MCF 10A (cell line): Measurements from ENCODE around the gene ZNF614. TPM values are rescaled to one million over a fixed set of nuclear protein-coding genes. Genes with fewer than 3 reads are reported as not detected.
"Not testable (repeated sequence)": the region's sequence is repeated elsewhere in the genome, so short reads cannot be mapped to it uniquely, and the experiment has no call there.

Source experiments
- BruUV-seq: library from RNA; stranded (reverse); fragments of 400-500 nt; replicated peaks from 2 replicates; lab custom pipeline; 2021; lab: Mats Ljungman, UMichigan
- CTCF ChIA-PET: fragments of 300-600 bp; sonication (Branson Sonifier 250); formaldehyde crosslinking; extraction: SDS; loops from one replicate; lab custom pipeline; 2021; ENCODE audit warnings: antibody characterized with exemption, inconsistent platforms; lab: Yijun Ruan, JAX
- POLR2A ChIA-PET: fragments of 300-600, 350-650 bp; sonication (Branson Sonifier 250); formaldehyde crosslinking; extraction: SDS; loops from one replicate; lab custom pipeline; 2020; ENCODE audit warnings: antibody characterized with exemption, inconsistent platforms; lab: Yijun Ruan, JAX
- DNase-seq: peaks from one replicate; pipeline ENCODE4 v3.0.0-alpha.2; 2018; ENCODE audit not compliant: unreplicated experiment
- H3K27ac Mint-ChIP-seq: one replicate; pipeline ENCODE4 v1.8.0; 2022; ENCODE audit warnings: mild to moderate bottlenecking, low read depth, mixed read lengths; ENCODE audit not compliant: unreplicated experiment
- H3K27me3 Mint-ChIP-seq: one replicate; pipeline ENCODE4 v1.8.0; 2022; ENCODE audit warnings: mixed read lengths; ENCODE audit not compliant: insufficient read depth, unreplicated experiment
- H3K36me3 Mint-ChIP-seq: one replicate; pipeline ENCODE4 v1.8.0; 2022; ENCODE audit warnings: mild to moderate bottlenecking, moderate library complexity, mixed read lengths; ENCODE audit not compliant: insufficient read depth, unreplicated experiment
- H3K4me1 Mint-ChIP-seq: one replicate; pipeline ENCODE4 v1.8.0; 2022; ENCODE audit warnings: mixed read lengths; ENCODE audit not compliant: insufficient read depth, unreplicated experiment
- H3K4me3 Mint-ChIP-seq: one replicate; pipeline ENCODE4 v1.8.0; 2022; ENCODE audit warnings: mild to moderate bottlenecking, moderate library complexity, mixed read lengths; ENCODE audit not compliant: unreplicated experiment
- H3K9me3 Mint-ChIP-seq: one replicate; pipeline ENCODE4 v1.8.0; 2022; ENCODE audit warnings: mixed read lengths; ENCODE audit not compliant: unreplicated experiment
- intact Hi-C: fragments of 100-400 bp; cut with micrococcal nuclease; formaldehyde crosslinking; loops from 2 replicates; pipeline ENCODE4 v1.14.1; 2022
- total RNA-seq: library from RNA; stranded (reverse); gene quantifications from 2 replicates; pipeline ENCODE4 v1.2.3, GENCODE V29; 2022
- TF ChIP-seq, protein P1 (sequence below): fragments of 200-600 bp; IDR thresholded peaks from one replicate; pipeline ENCODE4 v1.8.0; 2022; ENCODE audit warnings: antibody characterized with exemption, mild to moderate bottlenecking; ENCODE audit not compliant: unreplicated experiment

ZNF614 gene
- total RNA-seq, 1 experiment from 2014 or later: 10.2 TPM

DNA sequence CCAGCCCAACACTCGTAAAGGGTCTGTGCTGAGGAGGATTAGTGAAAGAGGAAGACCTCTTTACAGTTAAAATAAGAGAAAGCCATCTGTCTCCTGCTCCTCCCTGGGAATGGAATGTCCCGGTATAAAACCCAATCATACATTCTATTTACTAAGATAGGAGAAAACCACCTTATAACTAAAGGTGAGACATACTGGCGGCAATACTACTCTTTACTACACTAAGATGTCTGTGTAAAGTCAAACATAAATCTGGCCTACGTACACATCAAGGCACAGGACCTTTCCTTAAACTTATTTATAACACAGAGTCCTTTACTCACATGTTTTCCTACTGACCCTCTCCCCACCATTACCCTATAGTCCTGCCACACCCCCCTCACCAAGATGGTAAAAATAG, 44.8 kb downstream of the ZNF614 start:
- no peak for DNase-seq
- intact Hi-C loops: no loop called here

GRCh38 chr19:51980926-51981325, 47.3 kb downstream of the ZNF614 start:
- H3K4me1 Mint-ChIP-seq, intact Hi-C loops, DNase-seq, H3K27me3 Mint-ChIP-seq, CTCF ChIA-PET, H3K27ac Mint-ChIP-seq, H3K4me3 Mint-ChIP-seq, BruUV-seq, H3K36me3 Mint-ChIP-seq: not testable (repeated sequence)
- peaks cover 19% of the 10 kb centered on the region for H3K9me3 Mint-ChIP-seq
- POLR2A ChIA-PET: interaction anchor here (0.7 to 2.2 kb wide), 4 partner anchors 48 to 755 kb away, joined by 3 to 7 read pairs (median 4); partner anchors contain the start of gene ZNF432

More for the DNA sequence above, 44.8 kb downstream of the ZNF614 start:
- no peak overlapping the region for H3K4me3 Mint-ChIP-seq
- BruUV-seq: no TSS peak
- peaks cover 5% of the 10 kb centered on the region for H3K4me1 Mint-ChIP-seq
- peaks cover 10% of the 10 kb centered on the region for H3K36me3 Mint-ChIP-seq
- H3K27me3 Mint-ChIP-seq: no peaks in the 10 kb centered on the region
- peaks cover 28% of the 10 kb centered on the region for H3K9me3 Mint-ChIP-seq
- H3K27ac Mint-ChIP-seq: no peak overlapping the region
- TF ChIP-seq, protein P1, sequence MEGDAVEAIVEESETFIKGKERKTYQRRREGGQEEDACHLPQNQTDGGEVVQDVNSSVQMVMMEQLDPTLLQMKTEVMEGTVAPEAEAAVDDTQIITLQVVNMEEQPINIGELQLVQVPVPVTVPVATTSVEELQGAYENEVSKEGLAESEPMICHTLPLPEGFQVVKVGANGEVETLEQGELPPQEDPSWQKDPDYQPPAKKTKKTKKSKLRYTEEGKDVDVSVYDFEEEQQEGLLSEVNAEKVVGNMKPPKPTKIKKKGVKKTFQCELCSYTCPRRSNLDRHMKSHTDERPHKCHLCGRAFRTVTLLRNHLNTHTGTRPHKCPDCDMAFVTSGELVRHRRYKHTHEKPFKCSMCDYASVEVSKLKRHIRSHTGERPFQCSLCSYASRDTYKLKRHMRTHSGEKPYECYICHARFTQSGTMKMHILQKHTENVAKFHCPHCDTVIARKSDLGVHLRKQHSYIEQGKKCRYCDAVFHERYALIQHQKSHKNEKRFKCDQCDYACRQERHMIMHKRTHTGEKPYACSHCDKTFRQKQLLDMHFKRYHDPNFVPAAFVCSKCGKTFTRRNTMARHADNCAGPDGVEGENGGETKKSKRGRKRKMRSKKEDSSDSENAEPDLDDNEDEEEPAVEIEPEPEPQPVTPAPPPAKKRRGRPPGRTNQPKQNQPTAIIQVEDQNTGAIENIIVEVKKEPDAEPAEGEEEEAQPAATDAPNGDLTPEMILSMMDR: no peak
- POLR2A ChIA-PET: no interaction called here
- CTCF ChIA-PET: no interaction called here

DNA sequence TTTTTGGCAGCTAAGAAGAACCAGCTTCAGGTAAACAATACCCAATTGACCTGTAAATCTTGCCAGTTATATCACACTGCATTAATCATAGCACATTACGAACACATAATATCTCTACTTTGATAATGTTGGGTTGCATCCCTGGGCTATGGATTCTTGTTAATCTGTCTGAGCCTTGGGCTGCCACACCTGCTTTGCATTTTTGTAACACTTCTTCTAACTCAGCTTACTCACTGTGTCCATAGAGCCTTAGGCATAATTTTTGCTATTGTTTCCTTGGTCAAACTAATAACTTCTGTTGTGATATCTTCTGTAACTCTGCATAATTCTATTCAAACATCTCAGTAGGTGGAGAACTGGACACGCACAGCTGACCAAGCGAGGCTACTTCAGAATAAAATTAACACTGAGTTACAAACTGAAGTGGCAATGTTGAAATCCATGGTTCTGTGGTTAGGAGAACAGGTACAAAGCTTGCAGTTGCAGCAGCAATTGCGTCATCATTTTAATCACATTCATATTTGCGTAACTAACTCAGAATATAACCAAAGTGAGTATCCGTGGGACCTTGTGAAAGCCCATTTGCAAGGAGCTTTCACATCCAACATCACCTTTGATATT, 48.0 kb downstream of the ZNF614 start:
- peaks cover 20% of the 10 kb centered on the region for H3K9me3 Mint-ChIP-seq
- peaks cover 6% of the 10 kb centered on the region for H3K36me3 Mint-ChIP-seq
- intact Hi-C loops: no loop called here
- TF ChIP-seq, protein P1: no peak
- H3K4me3 Mint-ChIP-seq: no peak overlapping the region
- H3K27me3 Mint-ChIP-seq: no peaks in the 10 kb centered on the region
- ChIA-PET POLR2A (interaction anchor here (0.6 to 2.2 kb wide), 7 partner anchors 10 to 755 kb away, joined by 3 to 7 read pairs (median 3); partner anchors contain the start of gene ZNF432), CTCF (interaction anchor here (0.9 kb wide), 1 partner anchor 168 kb away, joined by 3 read pairs; no protein-coding TSS in a partner anchor)
- peaks cover 5% of the 10 kb centered on the region for H3K4me1 Mint-ChIP-seq
- peak; percentile 50 for DNase-seq
- H3K27ac Mint-ChIP-seq: no peak overlapping the region
- no TSS peak for BruUV-seq

DNA sequence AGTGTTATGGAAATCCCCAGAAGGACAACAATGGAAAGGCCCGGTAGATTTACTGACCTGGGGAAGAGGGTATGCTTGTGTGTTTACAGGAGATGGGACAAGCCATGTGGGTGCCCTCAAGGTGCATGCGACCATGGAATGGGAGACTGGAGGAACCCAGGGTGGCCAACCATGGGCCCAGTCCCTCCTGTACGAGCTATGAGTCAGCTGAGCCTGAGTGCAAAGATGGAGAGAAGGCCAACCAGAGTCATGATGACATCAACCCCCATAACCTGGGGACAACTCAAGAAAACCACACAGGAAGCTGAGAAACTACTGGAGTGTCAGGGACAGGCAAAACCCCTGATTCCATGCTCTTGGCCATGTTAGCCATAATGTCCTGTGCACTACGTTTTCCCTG, 49.3 kb downstream of the ZNF614 start:
- TF ChIP-seq, protein P1: no peak
- Mint-ChIP-seq H3K27ac (no peak overlapping the region), H3K27me3 (no peaks in the 10 kb centered on the region), H3K36me3 (peaks cover 15% of the 10 kb centered on the region), H3K4me3 (no peak overlapping the region), H3K9me3 (peaks cover 20% of the 10 kb centered on the region), H3K4me1 (peaks cover 5% of the 10 kb centered on the region)
- BruUV-seq: no TSS peak
- DNase-seq: no peak
- CTCF ChIA-PET: no interaction called here
- intact Hi-C loops: no loop called here
- POLR2A ChIA-PET: interaction anchor here (1.4 to 2.2 kb wide), 2 partner anchors 50 to 52 kb away, joined by 4 to 7 read pairs; no protein-coding TSS in a partner anchor
